HL-60/S4 (cell line): Measurements from ENCODE around the gene XYLT1.
"Not testable (repeated sequence)": the region's sequence is repeated elsewhere in the genome, so short reads cannot be mapped to it uniquely, and the experiment has no call there.

ENCODE experiments used
- in situ Hi-C: fragments of 300-500 bp; cut with MboI; formaldehyde crosslinking; loops from 2 replicates; pipeline ENCODE4 v1.14.3; 2022; ENCODE audit warnings: low sequenced_read_pairs

The XYLT1 gene

DNA sequence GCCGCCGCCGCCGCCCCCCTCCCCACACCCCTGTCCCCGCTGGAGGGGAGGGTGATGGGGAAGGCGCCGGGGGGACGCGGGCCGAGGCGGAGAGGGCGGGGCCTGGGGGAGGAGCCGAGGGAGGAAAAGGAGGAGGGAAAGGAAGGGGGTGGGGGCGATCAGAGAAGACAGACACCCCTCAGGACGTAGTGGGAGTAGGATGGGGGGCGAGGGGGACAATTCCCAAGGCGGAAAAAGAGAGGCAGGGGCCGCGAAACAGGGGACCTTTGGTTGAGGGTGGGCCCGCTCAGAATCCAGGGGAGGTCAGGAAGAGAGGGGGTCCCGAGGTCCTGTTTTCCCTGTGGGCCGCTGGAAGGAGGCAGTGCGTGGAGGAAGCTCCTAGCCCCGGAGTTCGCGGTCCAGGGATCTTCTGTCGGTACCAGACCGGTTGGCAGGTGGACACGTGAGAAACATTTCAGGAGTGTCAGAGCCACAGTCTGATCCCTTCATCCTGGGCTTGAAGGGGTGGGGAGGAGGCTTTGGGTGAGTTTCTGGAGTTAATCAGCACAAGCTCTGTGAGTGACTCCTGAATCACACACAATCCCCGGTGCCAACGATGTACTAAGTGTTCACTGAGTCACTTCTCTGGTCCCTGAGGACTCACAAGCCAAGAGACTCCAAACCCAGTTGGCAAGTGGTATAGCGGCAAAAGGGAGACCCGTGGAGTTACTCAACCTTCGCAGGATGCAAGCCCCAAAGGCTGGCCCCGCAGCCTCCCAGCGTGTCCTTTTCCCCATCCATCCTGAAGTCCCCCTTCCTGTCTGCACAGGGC lies at the start of gene XYLT1:
XYLT1 (minus strand) TSS at position 53 of the 811 bp plus-strand sequence. CDS start 164 bp downstream, outside the sequence.
- in situ Hi-C loops, result no loop called here

- in situ Hi-C loops, result no loop called here
These were observed 49.4 kb upstream of the XYLT1 start for GRCh38 chr16:17520111-17520510.

DNA sequence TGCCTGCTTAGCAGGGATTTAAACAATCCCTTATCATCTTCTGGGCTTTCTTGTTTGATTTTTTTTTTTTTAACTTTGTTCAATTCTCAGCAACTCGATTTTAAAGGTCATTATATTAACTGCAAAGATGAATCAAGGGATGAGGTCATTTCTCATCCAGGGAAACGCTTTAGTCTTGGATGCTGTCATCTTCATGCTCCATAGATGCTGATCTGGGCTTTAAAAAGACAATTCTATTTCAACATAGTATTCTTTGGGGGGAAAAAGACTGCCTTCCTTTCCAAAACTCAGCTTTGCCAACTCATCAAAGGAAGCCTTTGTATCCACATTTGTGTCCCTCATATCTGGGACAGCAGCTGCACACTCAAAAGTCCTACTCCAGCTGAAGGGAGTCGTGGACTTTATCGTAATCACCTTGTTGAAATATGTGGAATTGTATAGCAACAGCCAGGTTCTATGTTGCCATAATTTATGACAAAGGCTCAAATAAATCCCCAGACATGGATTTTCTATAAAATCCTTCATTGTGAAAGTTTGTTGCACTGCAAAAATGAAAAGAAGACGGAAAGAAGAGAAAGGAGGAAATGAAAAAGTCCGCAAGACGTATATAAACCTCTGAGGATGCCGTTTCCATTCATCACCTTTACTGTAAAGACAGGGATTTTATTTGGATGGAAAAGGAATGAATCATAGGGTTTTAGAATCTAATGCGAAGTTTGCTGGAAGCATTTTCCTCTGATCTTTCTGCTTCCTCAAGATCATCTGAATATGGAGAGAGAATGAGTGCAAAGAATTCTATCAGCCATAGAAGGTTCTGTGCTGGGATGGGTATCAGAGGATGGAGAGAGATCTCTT lies 48.6 kb upstream of the XYLT1 start:
- in situ Hi-C loops, result no loop called here

- in situ Hi-C loops, result no loop called here
These were observed 47.7 kb upstream of the XYLT1 start for GRCh38 chr16:17518441-17518840.

GRCh38 chr16:17515421-17516210 lies 44.9 kb upstream of the XYLT1 start:
- in situ Hi-C loops, result no loop called here

DNA sequence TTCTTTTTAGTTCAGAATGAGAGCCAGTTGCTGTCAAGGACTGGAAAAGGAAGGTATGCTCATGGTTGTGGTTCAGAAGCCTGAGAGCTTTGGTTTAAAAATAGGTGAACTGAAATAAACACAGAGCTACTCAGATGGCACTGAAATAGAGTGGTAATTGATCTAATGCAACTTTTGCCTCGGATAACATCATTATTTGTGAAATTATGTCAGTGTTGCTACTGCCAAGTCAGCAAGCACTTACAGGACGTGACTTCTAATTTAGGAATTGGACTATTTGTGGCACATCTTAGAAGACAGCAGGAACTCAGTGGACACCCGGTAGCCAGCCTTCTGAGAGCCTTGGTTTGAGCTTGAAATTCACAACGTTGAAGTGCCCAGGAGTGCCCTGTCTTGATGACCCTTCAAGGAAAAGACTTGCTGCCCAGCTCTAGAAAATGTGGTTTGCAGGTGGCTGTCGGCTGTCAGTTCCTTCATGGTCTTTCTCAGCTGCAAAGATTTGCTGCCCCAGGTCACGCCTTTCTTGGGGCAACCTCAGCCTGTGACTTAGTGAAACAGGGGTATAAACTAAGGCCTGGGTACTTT lies 42.0 kb upstream of the XYLT1 start:
- in situ Hi-C loops, result no loop called here

- in situ Hi-C loops, result no loop called here
These were observed 40.6 kb upstream of the XYLT1 start for GRCh38 chr16:17511340-17511739.

DNA sequence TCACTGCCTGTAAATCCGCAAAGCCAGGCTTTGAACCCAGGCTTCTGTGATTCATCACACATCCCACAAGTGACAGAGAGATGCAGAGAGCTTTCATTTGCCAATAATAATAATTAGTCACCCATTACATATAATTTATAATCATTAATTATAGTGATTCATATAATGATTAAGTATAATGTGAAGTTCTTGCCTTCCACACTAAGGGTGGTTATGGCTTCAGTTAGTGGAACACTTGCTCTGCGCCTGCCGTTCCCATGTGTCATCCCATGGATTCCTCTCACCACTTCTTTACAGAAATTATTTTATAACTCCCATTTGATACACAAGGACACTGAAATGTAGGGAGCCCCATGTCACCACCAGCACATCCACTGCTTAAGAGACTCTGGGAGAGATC lies 39.8 kb upstream of the XYLT1 start:
- in situ Hi-C loops, result no loop called here

DNA sequence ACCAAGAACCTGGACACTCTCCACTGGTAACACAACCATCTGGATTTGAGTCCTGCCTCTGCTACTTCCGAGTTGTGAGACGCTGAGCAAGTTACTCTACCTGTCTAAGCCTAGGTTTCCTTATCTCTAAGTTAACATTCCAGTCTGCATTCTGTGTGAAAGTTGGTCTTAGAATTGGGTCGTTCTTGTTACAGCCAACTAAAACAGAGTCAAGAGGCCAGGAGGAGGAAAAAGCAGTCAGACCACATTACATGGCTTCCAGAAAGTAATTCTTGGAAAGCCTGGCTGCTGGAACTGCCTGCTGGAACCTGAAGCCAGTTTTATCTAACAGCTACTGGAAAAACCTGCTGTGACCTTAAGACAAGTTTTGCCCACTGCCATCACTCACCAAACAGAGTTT lies 38.4 kb upstream of the XYLT1 start:
- in situ Hi-C loops, result no loop called here

GRCh38 chr16:17508303-17508702 lies 37.5 kb upstream of the XYLT1 start:
- in situ Hi-C loops, result no loop called here

DNA sequence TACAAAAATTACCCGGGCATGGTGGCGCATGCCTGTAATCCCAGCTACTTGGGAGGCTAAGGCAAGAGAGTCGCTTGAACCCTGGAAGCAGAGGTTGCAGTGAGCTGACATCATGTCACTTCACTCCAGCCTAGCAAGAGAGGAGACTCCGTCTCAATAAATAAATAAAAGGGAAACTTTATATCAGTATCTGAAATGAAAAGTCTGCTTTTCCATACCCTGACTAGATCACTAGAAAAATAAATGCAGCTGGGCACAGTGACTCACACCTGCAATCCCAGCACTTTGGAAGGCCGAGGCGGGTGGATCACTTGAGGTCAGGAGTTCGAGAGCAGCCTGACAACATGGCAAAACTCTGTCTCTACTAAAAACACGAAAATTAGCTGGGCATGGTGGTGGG lies 36.8 kb upstream of the XYLT1 start:
- in situ Hi-C loops, result not testable (repeated sequence)

- in situ Hi-C loops, result not testable (repeated sequence)
These were observed 35.1 kb upstream of the XYLT1 start for GRCh38 chr16:17505828-17506227.

- in situ Hi-C loops, result no loop called here
These were observed 33.3 kb upstream of the XYLT1 start for GRCh38 chr16:17504050-17504449.

GRCh38 chr16:17503331-17503730 lies 32.6 kb upstream of the XYLT1 start:
- in situ Hi-C loops, result no loop called here

GRCh38 chr16:17501321-17501720 lies 30.6 kb upstream of the XYLT1 start:
- in situ Hi-C loops, result no loop called here

GRCh38 chr16:17499223-17499902 lies 28.6 kb upstream of the XYLT1 start:
- in situ Hi-C loops, result no loop called here

DNA sequence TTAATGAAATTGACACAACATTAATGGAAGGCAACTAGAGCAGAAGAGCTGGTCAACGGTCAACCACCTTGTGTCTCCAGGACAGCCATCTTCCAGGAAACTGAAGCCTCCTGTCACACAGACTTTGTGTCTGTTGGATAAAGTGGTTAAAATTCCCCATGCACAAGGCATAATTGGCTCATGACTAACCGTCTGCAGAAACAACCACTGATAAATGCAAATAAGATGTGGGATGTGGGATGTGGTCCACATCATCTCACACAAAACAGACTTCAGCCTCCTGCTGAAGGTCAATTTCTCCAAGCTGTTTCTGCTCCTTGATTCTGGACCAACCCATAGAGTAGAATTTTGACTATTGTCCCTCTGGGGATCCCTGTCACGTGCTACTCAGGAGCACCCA lies 26.9 kb upstream of the XYLT1 start:
- in situ Hi-C loops, result no loop called here

GRCh38 chr16:17496891-17497290 lies 26.1 kb upstream of the XYLT1 start:
- in situ Hi-C loops, result no loop called here

GRCh38 chr16:17493012-17493411 lies 22.3 kb upstream of the XYLT1 start:
- in situ Hi-C loops, result no loop called here

DNA sequence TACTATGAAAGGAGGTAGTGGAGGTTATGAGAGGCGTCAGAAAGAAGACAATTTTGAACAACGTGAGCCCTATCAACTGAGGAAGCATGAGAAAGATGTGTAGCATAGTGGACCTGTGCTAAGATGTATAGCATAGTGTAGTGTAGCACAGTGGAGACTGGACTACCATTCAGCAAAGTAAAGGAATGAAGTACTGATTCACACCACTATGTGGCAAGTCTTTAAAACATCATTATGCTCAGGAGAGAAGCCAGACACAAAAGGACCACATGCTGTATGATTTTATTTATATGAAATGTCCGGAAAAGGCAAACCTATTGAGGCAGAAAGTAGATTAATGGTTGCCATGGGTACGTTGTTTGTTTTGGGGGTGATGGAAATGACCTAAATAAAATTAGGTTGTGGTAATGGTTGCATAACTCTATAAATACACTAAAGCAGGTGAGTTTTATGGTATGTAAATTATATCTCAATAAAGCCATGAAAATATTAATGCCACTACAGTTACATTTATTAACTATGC lies 20.4 kb upstream of the XYLT1 start:
- in situ Hi-C loops, result no loop called here
